ENCODE data around the gene SEMA3A.
"Not testable (repeated sequence)": the region's sequence is repeated elsewhere in the genome, so short reads cannot be mapped to it uniquely, and the experiment has no call there.

The SEMA3A gene

GRCh38 chr7:84062489-84062901 lies 132.1 kb downstream of the SEMA3A start:
- not testable (repeated sequence) for DNase-seq (ENCODE audit: low read depth in 2 of 2)

GRCh38 chr7:84060760-84061261 lies 133.8 kb downstream of the SEMA3A start:
- no peak for DNase-seq (ENCODE audit: low read depth in 2 of 2)

GRCh38 chr7:84060000-84060399 lies 134.6 kb downstream of the SEMA3A start:
- DNase-seq (ENCODE audit: low read depth in 2 of 2) = no peak

- no peak for DNase-seq (ENCODE audit: low read depth in 2 of 2)
Observed at GRCh38 chr7:84058311-84059076, 136.1 kb downstream of the SEMA3A start.

- DNase-seq (ENCODE audit: low read depth in 2 of 2) = no peak
Observed at GRCh38 chr7:84057576-84057975, 137.0 kb downstream of the SEMA3A start.

GRCh38 chr7:84055904-84056605 lies 138.5 kb downstream of the SEMA3A start:
- no peak for DNase-seq (ENCODE audit: low read depth in 2 of 2)

- not testable (repeated sequence) for DNase-seq (ENCODE audit: low read depth in 2 of 2)
Observed at GRCh38 chr7:84055199-84055598, 139.4 kb downstream of the SEMA3A start.

GRCh38 chr7:84049071-84049836 lies 145.3 kb downstream of the SEMA3A start:
- no peak for DNase-seq (ENCODE audit: low read depth in 2 of 2)

- no peak for DNase-seq (ENCODE audit: low read depth in 2 of 2)
Observed at GRCh38 chr7:84047085-84047484, 147.5 kb downstream of the SEMA3A start.

GRCh38 chr7:84044834-84045233 lies 149.8 kb downstream of the SEMA3A start:
- DNase-seq (ENCODE audit: low read depth in 2 of 2) = no peak

GRCh38 chr7:84043661-84044191 lies 150.9 kb downstream of the SEMA3A start:
- DNase-seq (ENCODE audit: low read depth in 2 of 2) = no peak

GRCh38 chr7:84042110-84042539 lies 152.5 kb downstream of the SEMA3A start:
- no peak for DNase-seq (ENCODE audit: low read depth in 2 of 2)

GRCh38 chr7:84041649-84042048 lies 152.9 kb downstream of the SEMA3A start:
- DNase-seq (ENCODE audit: low read depth in 2 of 2) = no peak

GRCh38 chr7:84040355-84040754 lies 154.2 kb downstream of the SEMA3A start:
- DNase-seq (ENCODE audit: low read depth in 2 of 2) = no peak

GRCh38 chr7:84039432-84039831 lies 155.2 kb downstream of the SEMA3A start:
- DNase-seq (ENCODE audit: low read depth in 2 of 2) = no peak

- DNase-seq (ENCODE audit: low read depth in 2 of 2) = no peak
Observed at GRCh38 chr7:84027678-84028077, 166.9 kb downstream of the SEMA3A start.

- DNase-seq (ENCODE audit: low read depth in 2 of 2) = no peak
Observed at GRCh38 chr7:84025332-84025927, 169.2 kb downstream of the SEMA3A start.

GRCh38 chr7:84022684-84023308 lies 171.8 kb downstream of the SEMA3A start:
- DNase-seq (ENCODE audit: low read depth in 2 of 2) = no peak

- no peak for DNase-seq (ENCODE audit: low read depth in 2 of 2)
Observed at GRCh38 chr7:84022009-84022408, 172.6 kb downstream of the SEMA3A start.

GRCh38 chr7:84021292-84021908 lies 173.2 kb downstream of the SEMA3A start:
- DNase-seq (ENCODE audit: low read depth in 2 of 2) = no peak

- no peak for DNase-seq (ENCODE audit: low read depth in 2 of 2)
Observed at GRCh38 chr7:84017651-84018050, 176.9 kb downstream of the SEMA3A start.

All from stimulated activated CD8-positive, alpha-beta memory T cell treated with anti-CD3 and anti-CD28 coated beads, Interleukin-2, amount 100 ng/mL, for 1 hour (primary cell).